GM23338 (cell line): ENCODE results near the gene CLIC5. TPM values are rescaled to one million over a fixed set of nuclear protein-coding genes. Genes with fewer than 3 reads are reported as not detected.

Experiments
- ATAC-seq: fragments of 200-7000 bp; cut with Tn5 transposase; 3 replicates; pipeline ENCODE4 v1.9.1; 2020
- DNase-seq: peaks from one replicate; pipeline ENCODE4 v3.0.0-alpha.2; 2015; ENCODE audit warnings: low spot score
- H2AFZ ChIP-seq: fragments of 200-600 bp; sonication (generic); 2 replicates; pipeline ENCODE4 v1.8.0; 2016; ENCODE audit warnings: antibody characterized with exemption, mild to moderate bottlenecking, moderate library complexity
- H3F3A ChIP-seq: fragments of 200-600 bp; sonication (generic); replicated peaks from 2 replicates; pipeline ENCODE4 v1.8.0; 2017; ENCODE audit warnings: antibody characterized with exemption, mixed run types, low read depth
- H3K27ac ChIP-seq: fragments of 200-600 bp; sonication (generic); 2 replicates; pipeline ENCODE4 v1.6.1; 2016; ENCODE audit warnings: low read depth
- H3K27me3 ChIP-seq: fragments of 200-600 bp; sonication (generic); 2 replicates; pipeline ENCODE4 v1.8.0; 2016; ENCODE audit warnings: mild to moderate bottlenecking, mixed run types, moderate library complexity; ENCODE audit not compliant: insufficient read depth
- H3K36me3 ChIP-seq: fragments of 200-600 bp; sonication (generic); 2 replicates; pipeline ENCODE4 v1.8.0; 2016; ENCODE audit warnings: mild to moderate bottlenecking; ENCODE audit not compliant: insufficient read depth
- H3K4me1 ChIP-seq: fragments of 200-600 bp; sonication (generic); 2 replicates; pipeline ENCODE4 v1.8.0; 2016; ENCODE audit warnings: mild to moderate bottlenecking, moderate library complexity; ENCODE audit not compliant: insufficient read depth
- H3K4me2 ChIP-seq: fragments of 200-600 bp; sonication (generic); 2 replicates; pipeline ENCODE4 v1.7.1; 2017; ENCODE audit warnings: mixed run types
- H3K4me3 ChIP-seq: fragments of 200-600 bp; sonication (generic); 2 replicates; pipeline ENCODE4 v1.6.1; 2016; ENCODE audit warnings: mixed run types
- H3K79me2 ChIP-seq: fragments of 200-600 bp; sonication (generic); replicated peaks from 2 replicates; pipeline ENCODE4 v1.8.0; 2017; ENCODE audit warnings: mild to moderate bottlenecking; ENCODE audit not compliant: insufficient read depth
- H3K9me2 ChIP-seq: fragments of 200-600 bp; sonication (generic); 2 replicates; pipeline ENCODE4 v1.8.0; 2017; ENCODE audit not compliant: insufficient read depth
- H4K20me1 ChIP-seq: fragments of 200-600 bp; sonication (generic); replicated peaks from 2 replicates; pipeline ENCODE4 v1.8.0; 2017; ENCODE audit warnings: mild to moderate bottlenecking; ENCODE audit not compliant: insufficient read depth
- H3K27ac Mint-ChIP-seq: 2 replicates; pipeline ENCODE4 v1.8.0; 2020; ENCODE audit warnings: inconsistent platforms, mild to moderate bottlenecking, moderate library complexity, mixed read lengths
- H3K27me3 Mint-ChIP-seq: 3 replicates; pipeline ENCODE4 v1.8.0; 2022; ENCODE audit warnings: low read depth, mild to moderate bottlenecking, moderate library complexity, mixed read lengths, inconsistent platforms; ENCODE audit not compliant: insufficient read depth, poor library complexity
- H3K36me3 Mint-ChIP-seq: 3 replicates; pipeline ENCODE4 v1.8.0; 2021; ENCODE audit warnings: low read depth, mild to moderate bottlenecking, inconsistent platforms, moderate library complexity, mixed read lengths
- H3K4me1 Mint-ChIP-seq: 3 replicates; pipeline ENCODE4 v1.8.0; 2020; ENCODE audit warnings: mild to moderate bottlenecking, inconsistent platforms, mixed read lengths
- H3K4me3 Mint-ChIP-seq: 3 replicates; pipeline ENCODE4 v1.8.0; 2021; ENCODE audit warnings: moderate library complexity, mild to moderate bottlenecking, inconsistent platforms, mixed read lengths
- H3K9me3 Mint-ChIP-seq: 3 replicates; pipeline ENCODE4 v1.8.0; 2020; ENCODE audit warnings: moderate library complexity, mild to moderate bottlenecking, inconsistent platforms, mixed read lengths
- CREB1 ChIP-seq: fragments of 250-450 bp; sonication (Bioruptor Pico); IDR thresholded peaks from 2 replicates; pipeline ENCODE4 v1.5.0; 2020; ENCODE audit warnings: low read depth, mild to moderate bottlenecking, moderate library complexity
- EZH2 ChIP-seq: fragments of 200-600 bp; sonication (generic); IDR thresholded peaks from one replicate; pipeline ENCODE4 v1.8.0; 2017; ENCODE audit warnings: antibody characterized with exemption, mild to moderate bottlenecking, low read depth; ENCODE audit not compliant: unreplicated experiment
- EZH2phosphoT487 ChIP-seq: fragments of 200-600 bp; sonication (generic); IDR thresholded peaks from one replicate; pipeline ENCODE4 v1.8.1; 2018; ENCODE audit warnings: antibody characterized with exemption; ENCODE audit not compliant: unreplicated experiment
- JUNB ChIP-seq: IDR thresholded peaks from one replicate; pipeline ENCODE4 v1.6.1; 2016; ENCODE audit warnings: antibody characterized with exemption; ENCODE audit not compliant: unreplicated experiment
- POLR2AphosphoS5 ChIP-seq: IDR thresholded peaks from 2 replicates; pipeline ENCODE4 v1.6.1; 2016; ENCODE audit warnings: antibody characterized with exemption, low read depth
- STAT1 ChIP-seq: IDR thresholded peaks from one replicate; pipeline ENCODE4 v1.6.1; 2016; ENCODE audit warnings: antibody characterized with exemption; ENCODE audit not compliant: unreplicated experiment
- ZNF114 ChIP-seq: fragments of 250-450 bp; sonication (Bioruptor Pico); IDR thresholded peaks from 2 replicates; pipeline ENCODE4 v1.5.0; 2020; ENCODE audit warnings: mild to moderate bottlenecking, moderate library complexity
- ZNF331 ChIP-seq: fragments of 250-450 bp; sonication (Bioruptor Pico); IDR thresholded peaks from 2 replicates; pipeline ENCODE4 v1.5.0; 2020; ENCODE audit warnings: low read depth, mild to moderate bottlenecking, moderate library complexity
- polyA plus RNA-seq: library from polyadenylated mRNA; unstranded; fragments of >200 nt; fragmentation: Nextera tagmentation; extraction: Ambion mirVana; gene quantifications from 2 replicates; pipeline ENCODE4 v1.2.1, GENCODE V29; 2016
- total RNA-seq: library from RNA; depleted of rRNA; stranded (reverse); fragments of >200 nt; shearing (Covaris generic); gene quantifications from 2 replicates; pipeline ENCODE4 v1.2.3, GENCODE V29; 2014
- TF ChIP-seq, protein P1 (sequence below): fragments of 250-450 bp; sonication (Bioruptor Pico); IDR thresholded peaks from 2 replicates; pipeline ENCODE4 v1.5.0; 2020; ENCODE audit warnings: mild to moderate bottlenecking, moderate library complexity
- TF ChIP-seq, protein P2 (sequence below): IDR thresholded peaks from one replicate; pipeline ENCODE4 v1.6.1; 2018; ENCODE audit warnings: antibody characterized with exemption; ENCODE audit not compliant: unreplicated experiment
- TF ChIP-seq, protein P3 (sequence below), 2 experiments: fragments of 200-600 bp in 1 of 2; sonication (generic) in 1 of 2; conservative IDR thresholded peaks; 2 replicates each; pipeline versions ENCODE4 v1.5.1 to v1.6.1; 2016 to 2017; ENCODE audit warnings: antibody characterized with exemption in 2 of 2, low read depth in 2 of 2, mild to moderate bottlenecking in 2 of 2, moderate library complexity in 1 of 2

Gene CLIC5
- total and polyA plus RNA-seq, 2 experiments from 2014 or later: 0.08 TPM; not detected in 1

DNA sequence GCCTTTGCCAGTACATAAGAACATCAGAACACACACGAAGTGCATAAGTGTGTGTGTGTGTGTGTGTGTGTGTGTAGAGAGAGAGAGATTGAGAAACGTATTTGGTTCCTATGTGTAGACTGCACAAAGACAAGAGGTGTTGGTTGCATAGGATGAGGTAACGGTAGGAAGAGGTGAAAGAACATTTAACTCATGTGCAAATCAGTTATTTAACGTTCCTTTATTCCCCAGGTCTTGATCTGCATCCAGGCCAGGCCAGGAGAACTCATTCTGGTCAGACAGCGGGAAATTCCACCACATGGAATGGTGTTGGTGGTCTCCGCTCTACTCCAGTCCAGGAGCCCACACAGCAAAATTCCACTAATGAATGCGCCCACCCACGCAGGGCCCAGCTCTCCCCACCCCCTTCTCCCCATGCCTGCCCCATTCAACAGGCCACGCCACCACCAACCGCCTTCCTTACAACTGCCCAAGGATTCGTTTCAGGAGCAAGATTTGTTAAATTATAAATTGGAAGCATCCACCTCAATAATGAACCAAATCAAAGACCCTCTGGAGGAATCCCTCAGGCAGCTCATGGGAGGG is 86.8 kb downstream of the CLIC5 start (continued):
- no peak for TF ChIP-seq JUNB

DNA sequence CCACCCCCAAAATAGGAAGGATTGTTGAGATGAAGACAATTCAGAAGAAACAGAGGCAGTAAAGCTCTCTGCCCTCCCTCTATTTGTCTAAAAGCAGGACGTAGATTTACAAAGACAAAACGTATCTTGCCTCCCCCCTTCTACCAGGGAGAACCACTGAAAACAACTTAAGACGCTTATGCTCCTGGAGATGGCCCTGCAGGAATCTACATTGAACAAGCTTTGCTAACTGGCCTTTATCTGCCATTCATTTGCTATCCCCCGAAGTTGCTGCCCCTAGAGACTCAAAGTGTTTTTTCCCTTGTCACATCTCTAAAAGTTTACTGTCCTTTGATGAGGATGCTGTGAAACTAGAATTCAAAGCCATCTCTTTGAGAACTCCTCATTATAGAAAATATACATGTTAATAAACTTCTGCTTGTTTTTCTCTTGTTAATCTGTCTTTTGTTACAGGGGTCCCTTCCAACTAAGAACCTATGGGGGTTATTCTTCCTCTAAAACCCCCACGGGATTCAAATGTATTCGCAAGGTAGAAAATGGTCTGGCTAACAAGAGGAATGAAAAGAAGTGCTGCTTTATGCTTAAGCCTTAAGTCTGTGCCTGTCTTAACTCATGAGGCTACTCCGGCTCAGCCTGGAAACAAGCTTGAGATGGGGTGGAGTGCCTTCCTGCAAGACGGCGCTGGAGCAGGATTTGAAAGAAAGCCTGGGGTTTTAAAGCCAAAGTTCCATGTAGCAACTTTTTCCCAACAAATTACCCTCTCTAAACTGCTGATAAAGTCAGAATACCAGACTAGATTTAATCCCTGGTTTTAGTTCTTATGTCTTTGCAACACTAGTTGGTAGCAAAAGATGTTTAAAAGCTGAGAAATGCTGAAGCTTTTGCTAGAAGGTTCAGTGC is 88.0 kb downstream of the CLIC5 start:
- H3K27me3 Mint-ChIP-seq: no peaks in the 10 kb centered on the region
- H3K4me3 ChIP-seq: no peak overlapping the region
- H3K36me3 ChIP-seq: no peaks in the 10 kb centered on the region
- H3K4me1 Mint-ChIP-seq: peaks cover 38% of the 10 kb centered on the region
- H3K36me3 Mint-ChIP-seq: no peaks in the 10 kb centered on the region
- H4K20me1 ChIP-seq: no peaks in the 10 kb centered on the region
- H3K4me1 ChIP-seq: peaks cover 32% of the 10 kb centered on the region
- no peak overlapping the region; the same call in 1 of the 2 replicates for H3K27ac Mint-ChIP-seq
- peak overlapping the region; percentile 33 for H3K4me2 ChIP-seq
- DNase-seq (peak; percentile 36), ATAC-seq (peak; percentile 83)
- H2AFZ ChIP-seq: no peak overlapping the region
- no peak overlapping the region for H3K27ac ChIP-seq
- H3K27me3 ChIP-seq: no peaks in the 10 kb centered on the region
- H3K4me3 Mint-ChIP-seq: no peak overlapping the region
- no peaks in the 10 kb centered on the region for H3K9me3 Mint-ChIP-seq
- H3K9me2 ChIP-seq: no peaks in the 10 kb centered on the region
- H3K79me2 ChIP-seq: no peaks in the 10 kb centered on the region
- H3F3A ChIP-seq: no peaks in the 10 kb centered on the region
- TF ChIP-seq ZNF331 (CRISPR knock-in tag) (no peak), EZH2phosphoT487 (no peak), POLR2AphosphoS5 (no peak), EZH2 (no peak), CREB1 (CRISPR knock-in tag) (no peak), STAT1 (no peak), ZNF114 (CRISPR knock-in tag) (no peak)
- TF ChIP-seq, protein P1, sequence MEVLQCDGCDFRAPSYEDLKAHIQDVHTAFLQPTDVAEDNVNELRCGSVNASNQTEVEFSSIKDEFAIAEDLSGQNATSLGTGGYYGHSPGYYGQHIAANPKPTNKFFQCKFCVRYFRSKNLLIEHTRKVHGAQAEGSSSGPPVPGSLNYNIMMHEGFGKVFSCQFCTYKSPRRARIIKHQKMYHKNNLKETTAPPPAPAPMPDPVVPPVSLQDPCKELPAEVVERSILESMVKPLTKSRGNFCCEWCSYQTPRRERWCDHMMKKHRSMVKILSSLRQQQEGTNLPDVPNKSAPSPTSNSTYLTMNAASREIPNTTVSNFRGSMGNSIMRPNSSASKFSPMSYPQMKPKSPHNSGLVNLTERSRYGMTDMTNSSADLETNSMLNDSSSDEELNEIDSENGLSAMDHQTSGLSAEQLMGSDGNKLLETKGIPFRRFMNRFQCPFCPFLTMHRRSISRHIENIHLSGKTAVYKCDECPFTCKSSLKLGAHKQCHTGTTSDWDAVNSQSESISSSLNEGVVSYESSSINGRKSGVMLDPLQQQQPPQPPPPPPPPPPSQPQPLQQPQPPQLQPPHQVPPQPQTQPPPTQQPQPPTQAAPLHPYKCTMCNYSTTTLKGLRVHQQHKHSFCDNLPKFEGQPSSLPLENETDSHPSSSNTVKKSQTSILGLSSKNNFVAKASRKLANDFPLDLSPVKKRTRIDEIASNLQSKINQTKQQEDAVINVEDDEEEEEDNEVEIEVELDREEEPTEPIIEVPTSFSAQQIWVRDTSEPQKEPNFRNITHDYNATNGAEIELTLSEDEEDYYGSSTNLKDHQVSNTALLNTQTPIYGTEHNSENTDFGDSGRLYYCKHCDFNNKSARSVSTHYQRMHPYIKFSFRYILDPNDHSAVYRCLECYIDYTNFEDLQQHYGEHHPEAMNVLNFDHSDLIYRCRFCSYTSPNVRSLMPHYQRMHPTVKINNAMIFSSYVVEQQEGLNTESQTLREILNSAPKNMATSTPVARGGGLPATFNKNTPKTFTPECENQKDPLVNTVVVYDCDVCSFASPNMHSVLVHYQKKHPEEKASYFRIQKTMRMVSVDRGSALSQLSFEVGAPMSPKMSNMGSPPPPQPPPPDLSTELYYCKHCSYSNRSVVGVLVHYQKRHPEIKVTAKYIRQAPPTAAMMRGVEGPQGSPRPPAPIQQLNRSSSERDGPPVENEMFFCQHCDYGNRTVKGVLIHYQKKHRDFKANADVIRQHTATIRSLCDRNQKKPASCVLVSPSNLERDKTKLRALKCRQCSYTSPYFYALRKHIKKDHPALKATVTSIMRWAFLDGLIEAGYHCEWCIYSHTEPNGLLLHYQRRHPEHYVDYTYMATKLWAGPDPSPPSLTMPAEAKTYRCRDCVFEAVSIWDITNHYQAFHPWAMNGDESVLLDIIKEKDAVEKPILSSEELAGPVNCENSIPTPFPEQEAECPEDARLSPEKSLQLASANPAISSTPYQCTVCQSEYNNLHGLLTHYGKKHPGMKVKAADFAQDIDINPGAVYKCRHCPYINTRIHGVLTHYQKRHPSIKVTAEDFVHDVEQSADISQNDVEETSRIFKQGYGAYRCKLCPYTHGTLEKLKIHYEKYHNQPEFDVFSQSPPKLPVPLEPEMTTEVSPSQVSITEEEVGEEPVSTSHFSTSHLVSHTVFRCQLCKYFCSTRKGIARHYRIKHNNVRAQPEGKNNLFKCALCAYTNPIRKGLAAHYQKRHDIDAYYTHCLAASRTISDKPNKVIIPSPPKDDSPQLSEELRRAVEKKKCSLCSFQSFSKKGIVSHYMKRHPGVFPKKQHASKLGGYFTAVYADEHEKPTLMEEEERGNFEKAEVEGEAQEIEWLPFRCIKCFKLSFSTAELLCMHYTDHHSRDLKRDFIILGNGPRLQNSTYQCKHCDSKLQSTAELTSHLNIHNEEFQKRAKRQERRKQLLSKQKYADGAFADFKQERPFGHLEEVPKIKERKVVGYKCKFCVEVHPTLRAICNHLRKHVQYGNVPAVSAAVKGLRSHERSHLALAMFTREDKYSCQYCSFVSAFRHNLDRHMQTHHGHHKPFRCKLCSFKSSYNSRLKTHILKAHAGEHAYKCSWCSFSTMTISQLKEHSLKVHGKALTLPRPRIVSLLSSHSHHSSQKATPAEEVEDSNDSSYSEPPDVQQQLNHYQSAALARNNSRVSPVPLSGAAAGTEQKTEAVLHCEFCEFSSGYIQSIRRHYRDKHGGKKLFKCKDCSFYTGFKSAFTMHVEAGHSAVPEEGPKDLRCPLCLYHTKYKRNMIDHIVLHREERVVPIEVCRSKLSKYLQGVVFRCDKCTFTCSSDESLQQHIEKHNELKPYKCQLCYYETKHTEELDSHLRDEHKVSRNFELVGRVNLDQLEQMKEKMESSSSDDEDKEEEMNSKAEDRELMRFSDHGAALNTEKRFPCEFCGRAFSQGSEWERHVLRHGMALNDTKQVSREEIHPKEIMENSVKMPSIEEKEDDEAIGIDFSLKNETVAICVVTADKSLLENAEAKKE (CRISPR knock-in tag): no peak
- TF ChIP-seq, protein P2, sequence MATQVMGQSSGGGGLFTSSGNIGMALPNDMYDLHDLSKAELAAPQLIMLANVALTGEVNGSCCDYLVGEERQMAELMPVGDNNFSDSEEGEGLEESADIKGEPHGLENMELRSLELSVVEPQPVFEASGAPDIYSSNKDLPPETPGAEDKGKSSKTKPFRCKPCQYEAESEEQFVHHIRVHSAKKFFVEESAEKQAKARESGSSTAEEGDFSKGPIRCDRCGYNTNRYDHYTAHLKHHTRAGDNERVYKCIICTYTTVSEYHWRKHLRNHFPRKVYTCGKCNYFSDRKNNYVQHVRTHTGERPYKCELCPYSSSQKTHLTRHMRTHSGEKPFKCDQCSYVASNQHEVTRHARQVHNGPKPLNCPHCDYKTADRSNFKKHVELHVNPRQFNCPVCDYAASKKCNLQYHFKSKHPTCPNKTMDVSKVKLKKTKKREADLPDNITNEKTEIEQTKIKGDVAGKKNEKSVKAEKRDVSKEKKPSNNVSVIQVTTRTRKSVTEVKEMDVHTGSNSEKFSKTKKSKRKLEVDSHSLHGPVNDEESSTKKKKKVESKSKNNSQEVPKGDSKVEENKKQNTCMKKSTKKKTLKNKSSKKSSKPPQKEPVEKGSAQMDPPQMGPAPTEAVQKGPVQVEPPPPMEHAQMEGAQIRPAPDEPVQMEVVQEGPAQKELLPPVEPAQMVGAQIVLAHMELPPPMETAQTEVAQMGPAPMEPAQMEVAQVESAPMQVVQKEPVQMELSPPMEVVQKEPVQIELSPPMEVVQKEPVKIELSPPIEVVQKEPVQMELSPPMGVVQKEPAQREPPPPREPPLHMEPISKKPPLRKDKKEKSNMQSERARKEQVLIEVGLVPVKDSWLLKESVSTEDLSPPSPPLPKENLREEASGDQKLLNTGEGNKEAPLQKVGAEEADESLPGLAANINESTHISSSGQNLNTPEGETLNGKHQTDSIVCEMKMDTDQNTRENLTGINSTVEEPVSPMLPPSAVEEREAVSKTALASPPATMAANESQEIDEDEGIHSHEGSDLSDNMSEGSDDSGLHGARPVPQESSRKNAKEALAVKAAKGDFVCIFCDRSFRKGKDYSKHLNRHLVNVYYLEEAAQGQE: no peak
- TF ChIP-seq, protein P3, sequence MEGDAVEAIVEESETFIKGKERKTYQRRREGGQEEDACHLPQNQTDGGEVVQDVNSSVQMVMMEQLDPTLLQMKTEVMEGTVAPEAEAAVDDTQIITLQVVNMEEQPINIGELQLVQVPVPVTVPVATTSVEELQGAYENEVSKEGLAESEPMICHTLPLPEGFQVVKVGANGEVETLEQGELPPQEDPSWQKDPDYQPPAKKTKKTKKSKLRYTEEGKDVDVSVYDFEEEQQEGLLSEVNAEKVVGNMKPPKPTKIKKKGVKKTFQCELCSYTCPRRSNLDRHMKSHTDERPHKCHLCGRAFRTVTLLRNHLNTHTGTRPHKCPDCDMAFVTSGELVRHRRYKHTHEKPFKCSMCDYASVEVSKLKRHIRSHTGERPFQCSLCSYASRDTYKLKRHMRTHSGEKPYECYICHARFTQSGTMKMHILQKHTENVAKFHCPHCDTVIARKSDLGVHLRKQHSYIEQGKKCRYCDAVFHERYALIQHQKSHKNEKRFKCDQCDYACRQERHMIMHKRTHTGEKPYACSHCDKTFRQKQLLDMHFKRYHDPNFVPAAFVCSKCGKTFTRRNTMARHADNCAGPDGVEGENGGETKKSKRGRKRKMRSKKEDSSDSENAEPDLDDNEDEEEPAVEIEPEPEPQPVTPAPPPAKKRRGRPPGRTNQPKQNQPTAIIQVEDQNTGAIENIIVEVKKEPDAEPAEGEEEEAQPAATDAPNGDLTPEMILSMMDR (conservative IDR thresholded peaks at IDR 0.05; ENCODE audit: low read depth in 2 of 2): no peak
